H9 (cell line): Measurements from ENCODE around the gene MAP7D3. TPM values are rescaled to one million over a fixed set of nuclear protein-coding genes. Genes with fewer than 3 reads are reported as not detected.

ENCODE experiments used
- DNase-seq: peaks from one replicate; pipeline ENCODE4 v3.0.0-alpha.2; 2017
- H2AFZ ChIP-seq: one replicate; pipeline ENCODE4 v1.6.1; 2013; ENCODE audit warnings: mild to moderate bottlenecking, low read length, control low read depth, moderate library complexity
- H2AK5ac ChIP-seq: 2 replicates; pipeline ENCODE4 v1.6.1; 2013; ENCODE audit warnings: low read length, control low read depth, mixed read lengths; ENCODE audit not compliant: insufficient read length
- H2BK120ac ChIP-seq: one replicate; pipeline ENCODE4 v1.6.1; 2013; ENCODE audit warnings: low read depth, mild to moderate bottlenecking, low read length, control low read depth, inconsistent platforms; ENCODE audit not compliant: poor library complexity, severe bottlenecking
- H2BK12ac ChIP-seq: 2 replicates; pipeline ENCODE4 v1.6.1; 2013; ENCODE audit warnings: low read length, control low read depth, mixed read lengths, low read depth; ENCODE audit not compliant: insufficient read length
- H2BK15ac ChIP-seq: 2 replicates; pipeline ENCODE4 v1.6.1; 2013; ENCODE audit warnings: low read depth, low read length, control low read depth
- H2BK20ac ChIP-seq: one replicate; pipeline ENCODE4 v1.6.1; 2013; ENCODE audit warnings: low read depth, mild to moderate bottlenecking, low read length, control low read depth, inconsistent platforms; ENCODE audit not compliant: poor library complexity, severe bottlenecking
- H2BK5ac ChIP-seq: 2 replicates; pipeline ENCODE4 v1.6.1; 2013; ENCODE audit warnings: low read length, control low read depth, mixed read lengths; ENCODE audit not compliant: insufficient read length
- H3K14ac ChIP-seq: 2 replicates; pipeline ENCODE4 v1.6.1; 2013; ENCODE audit warnings: low read length, control low read depth; ENCODE audit not compliant: insufficient read depth
- H3K18ac ChIP-seq: 2 replicates; pipeline ENCODE4 v1.6.1; 2013; ENCODE audit warnings: low read depth, mild to moderate bottlenecking, mixed read lengths, low read length, control low read depth; ENCODE audit not compliant: insufficient read length
- H3K23ac ChIP-seq: 2 replicates; pipeline ENCODE4 v1.6.1; 2013; ENCODE audit warnings: low read length, control low read depth, mixed read lengths, low read depth; ENCODE audit not compliant: insufficient read length
- H3K23me2 ChIP-seq: 2 replicates; pipeline ENCODE4 v1.6.1; 2013; ENCODE audit warnings: low read depth, mild to moderate bottlenecking, mixed read lengths, low read length, control low read depth; ENCODE audit not compliant: insufficient read length, poor library complexity, severe bottlenecking
- H3K27ac ChIP-seq: 2 replicates; pipeline ENCODE4 v1.5.1; 2013; ENCODE audit warnings: low read length, control low read depth, mixed read lengths, low read depth; ENCODE audit not compliant: insufficient read length
- H3K27me3 ChIP-seq: 2 replicates; pipeline ENCODE4 v1.6.1; 2013; ENCODE audit warnings: low read length, control low read depth, inconsistent platforms; ENCODE audit not compliant: insufficient read depth
- H3K4ac ChIP-seq: 2 replicates; pipeline ENCODE4 v1.6.1; 2013; ENCODE audit warnings: low read depth, mild to moderate bottlenecking, control low read depth, inconsistent platforms, low read length, moderate library complexity
- H3K4me1 ChIP-seq: 2 replicates; pipeline ENCODE4 v1.6.1; 2013; ENCODE audit warnings: low read length, control low read depth, inconsistent platforms; ENCODE audit not compliant: insufficient read depth
- H3K4me2 ChIP-seq: 2 replicates; pipeline ENCODE4 v1.6.1; 2013; ENCODE audit warnings: low read length, control low read depth, mixed read lengths; ENCODE audit not compliant: insufficient read length, insufficient read depth
- H3K56ac ChIP-seq: 2 replicates; pipeline ENCODE4 v1.6.1; 2013; ENCODE audit warnings: low read depth, mild to moderate bottlenecking, mixed read lengths, low read length, control low read depth; ENCODE audit not compliant: insufficient read length
- H3K79me1 ChIP-seq: 2 replicates; pipeline ENCODE4 v1.6.1; 2013; ENCODE audit warnings: low read depth, mild to moderate bottlenecking, moderate library complexity, low read length, control low read depth, inconsistent platforms; ENCODE audit not compliant: insufficient read depth, poor library complexity, severe bottlenecking
- H3K79me2 ChIP-seq: 2 replicates; pipeline ENCODE4 v1.6.1; 2013; ENCODE audit warnings: low read length, control low read depth, inconsistent platforms; ENCODE audit not compliant: insufficient read depth
- H3K9ac ChIP-seq: 2 replicates; pipeline ENCODE4 v1.6.1; 2013; ENCODE audit warnings: low read length, control low read depth, mixed read lengths; ENCODE audit not compliant: insufficient read length; ENCODE audit errors: extremely low read depth
- H3K9me3 ChIP-seq: one replicate; pipeline ENCODE4 v1.6.1; 2013; ENCODE audit warnings: low read depth, low read length, inconsistent platforms; ENCODE audit not compliant: control insufficient read depth
- H3T11ph ChIP-seq: one replicate; pipeline ENCODE4 v1.6.1; 2013; ENCODE audit warnings: mild to moderate bottlenecking, low read length, control low read depth, inconsistent platforms
- H4K20me1 ChIP-seq: one replicate; pipeline ENCODE4 v1.6.1; 2013; ENCODE audit not compliant: control insufficient read depth, insufficient read length, insufficient read depth
- H4K5ac ChIP-seq: 2 replicates; pipeline ENCODE4 v1.6.1; 2013; ENCODE audit warnings: low read depth, mild to moderate bottlenecking, mixed read lengths, low read length, control low read depth; ENCODE audit not compliant: insufficient read length
- H4K8ac ChIP-seq: replicated peaks from 2 replicates; pipeline ENCODE4 v1.6.1; 2013; ENCODE audit warnings: low read length, control low read depth, mixed read lengths, low read depth; ENCODE audit not compliant: insufficient read length
- H4K91ac ChIP-seq: 2 replicates; pipeline ENCODE4 v1.6.1; 2013; ENCODE audit warnings: low read depth, mild to moderate bottlenecking, moderate library complexity, mixed read lengths, low read length, control low read depth; ENCODE audit not compliant: insufficient read length
- H3K27ac Mint-ChIP-seq, 3 experiments: 2 replicates in 2 of 3; 3 replicates in 1 of 3; pipeline ENCODE4 v1.8.0; 2020 to 2021; ENCODE audit warnings: mixed read lengths in 3 of 3, mild to moderate bottlenecking in 1 of 3, moderate library complexity in 1 of 3
- H3K27me3 Mint-ChIP-seq: 2 replicates; pipeline ENCODE4 v1.8.0; 2021; ENCODE audit warnings: low read depth, mild to moderate bottlenecking, moderate library complexity, mixed read lengths
- H3K36me3 Mint-ChIP-seq, 3 experiments: 2 replicates in 2 of 3; 3 replicates in 1 of 3; pipeline ENCODE4 v1.8.0; 2020 to 2021; ENCODE audit warnings: low read depth in 3 of 3, mixed read lengths in 3 of 3; ENCODE audit not compliant: insufficient read depth in 1 of 3
- H3K4me1 Mint-ChIP-seq, 2 experiments: 2 replicates each; pipeline ENCODE4 v1.8.0; 2020; ENCODE audit warnings: mixed read lengths in 2 of 2
- H3K4me3 Mint-ChIP-seq, 2 experiments: 2 replicates in 1 of 2; 3 replicates in 1 of 2; pipeline ENCODE4 v1.8.0; 2020 to 2021; ENCODE audit warnings: mild to moderate bottlenecking in 2 of 2, mixed read lengths in 2 of 2, moderate library complexity in 1 of 2
- H3K9me3 Mint-ChIP-seq, 2 experiments: 2 replicates in 1 of 2; 3 replicates in 1 of 2; pipeline ENCODE4 v1.8.0; 2020; ENCODE audit warnings: mild to moderate bottlenecking in 2 of 2, mixed read lengths in 2 of 2, moderate library complexity in 1 of 2
- CTCF ChIP-seq: fragments of 200-600 bp; sonication (generic); conservative IDR thresholded peaks from 3 replicates; pipeline ENCODE4 v1.8.0; 2021; ENCODE audit warnings: antibody characterized with exemption, mild to moderate bottlenecking
- WGBS: extraction: QIAGEN DNeasy Blood & Tissue Kit; methylation state at CpG from one replicate; pipeline ENCODE4 v1.1.7; 2013; ENCODE audit warnings: missing lambda C conversion rate, low lambda C conversion rate, mixed read lengths; ENCODE audit not compliant: insufficient read length; ENCODE audit errors: extremely low coverage; 5-methylcytosine and 5-hydroxymethylcytosine counted together
- total RNA-seq: library from RNA; stranded (reverse); gene quantifications from 2 replicates; pipeline ENCODE4 v1.2.1, GENCODE V29; 2021

The MAP7D3 gene
- total RNA-seq, 1 experiment from 2014 or later: 15.2 TPM

GRCh38 chrX:136200466-136200865 lies 50.7 kb downstream of the MAP7D3 start:
- peak; percentile 52 for TF ChIP-seq CTCF
- H3K9me3 ChIP-seq: peaks cover 41% of the 10 kb centered on the region
- Mint-ChIP-seq H3K27me3 (no peaks in the 10 kb centered on the region; the same call in 1 of the 2 replicates), H3K36me3 (peaks cover 2 to 3% (median 2%) of the 10 kb centered on the region in 3 experiments; a peak in 5 of 7 replicates), H3K9me3 (peaks cover 48 to 63% of the 10 kb centered on the region in 2 experiments), H3K27ac (no peak overlapping the region; a peak in 1 of 7 replicates), H3K4me1 (peaks cover 7 to 25% of the 10 kb centered on the region in 2 experiments), H3K4me3 (no peak overlapping the region)
- no peak overlapping the region for H2BK20ac ChIP-seq
- H2BK5ac ChIP-seq: no peak overlapping the region
- H2BK15ac ChIP-seq: no peak overlapping the region
- no peak overlapping the region for H4K91ac ChIP-seq
- no peak overlapping the region for H3K18ac ChIP-seq
- H3K14ac ChIP-seq: no peak overlapping the region
- no peaks in the 10 kb centered on the region for H3K79me2 ChIP-seq
- no peak overlapping the region for H3K27ac ChIP-seq
- DNase-seq: no peak
- H3K23ac ChIP-seq: no peak overlapping the region
- H3K56ac ChIP-seq: no peak overlapping the region
- no peak overlapping the region for H2AFZ ChIP-seq
- H3K9ac ChIP-seq: no peak overlapping the region
- no peak overlapping the region for H3T11ph ChIP-seq
- H3K4me1 ChIP-seq: no peaks in the 10 kb centered on the region; the same call in 1 of the 2 replicates
- no peaks in the 10 kb centered on the region for H3K23me2 ChIP-seq
- no peak overlapping the region for H2BK12ac ChIP-seq
- H4K5ac ChIP-seq: no peak overlapping the region
- no peaks in the 10 kb centered on the region for H3K79me1 ChIP-seq
- no peak overlapping the region for H2BK120ac ChIP-seq
- H3K4ac ChIP-seq: no peak overlapping the region
- no peak overlapping the region for H2AK5ac ChIP-seq
- no peak overlapping the region for H4K8ac ChIP-seq
- no peaks in the 10 kb centered on the region for H3K27me3 ChIP-seq
- no peak overlapping the region for H3K4me2 ChIP-seq
- no peaks in the 10 kb centered on the region for H4K20me1 ChIP-seq
- WGBS: no CpG with 5 or more reads among the region's 2 CpGs
